GM10248 (cell line): ENCODE results near the gene SLC17A8.
"Not testable (repeated sequence)": the region's sequence is repeated elsewhere in the genome, so short reads cannot be mapped to it uniquely, and the experiment has no call there.

Experiments used
- CTCF ChIA-PET: fragments of 300-600 bp; sonication (Branson Sonifier 250); formaldehyde crosslinking; extraction: SDS; loops from one replicate; lab custom pipeline; 2021; ENCODE audit warnings: antibody characterized with exemption; lab: Yijun Ruan, JAX
- POLR2A ChIA-PET: fragments of 350-650 bp; sonication (Branson Sonifier 250); formaldehyde crosslinking; extraction: SDS; loops from one replicate; lab custom pipeline; 2020; ENCODE audit warnings: antibody characterized with exemption; lab: Yijun Ruan, JAX
- DNase-seq: peaks from one replicate; pipeline ENCODE4 v3.0.0; 2012; ENCODE audit errors: extremely low spot score
- TF ChIP-seq, protein P1 (sequence below): IDR thresholded peaks from 2 replicates; pipeline ENCODE4 v1.5.1; 2012; ENCODE audit warnings: mild to moderate bottlenecking, low read depth; ENCODE audit errors: extremely low read depth, missing control alignments, control extremely low read depth

SLC17A8 gene

DNA sequence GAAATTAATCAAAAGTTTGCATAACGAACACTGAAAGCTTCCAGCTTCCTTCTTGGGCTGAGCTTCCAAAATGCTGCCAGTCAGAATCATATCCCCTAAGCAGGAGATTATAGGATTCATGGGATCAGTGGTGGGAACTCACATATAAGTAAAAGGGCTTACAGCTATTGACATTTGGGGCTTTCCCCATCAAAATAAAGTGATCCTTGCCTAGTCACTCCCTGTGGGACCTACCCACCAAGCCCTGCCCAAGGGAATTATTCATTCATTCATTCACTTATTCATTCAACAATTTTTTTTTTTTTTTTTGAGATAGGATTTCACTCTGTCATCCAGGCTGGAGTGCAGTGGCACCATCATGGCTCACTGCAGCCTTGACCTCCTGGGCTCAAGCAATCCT lies 69.3 kb downstream of the SLC17A8 start:
- ChIA-PET POLR2A (no interaction called here), CTCF (interaction anchor here (0.9 to 1.7 kb wide), 3 partner anchors 8 to 22 kb away, joined by 4 to 5 read pairs (median 4); no protein-coding TSS in a partner anchor)
- TF ChIP-seq, protein P1, sequence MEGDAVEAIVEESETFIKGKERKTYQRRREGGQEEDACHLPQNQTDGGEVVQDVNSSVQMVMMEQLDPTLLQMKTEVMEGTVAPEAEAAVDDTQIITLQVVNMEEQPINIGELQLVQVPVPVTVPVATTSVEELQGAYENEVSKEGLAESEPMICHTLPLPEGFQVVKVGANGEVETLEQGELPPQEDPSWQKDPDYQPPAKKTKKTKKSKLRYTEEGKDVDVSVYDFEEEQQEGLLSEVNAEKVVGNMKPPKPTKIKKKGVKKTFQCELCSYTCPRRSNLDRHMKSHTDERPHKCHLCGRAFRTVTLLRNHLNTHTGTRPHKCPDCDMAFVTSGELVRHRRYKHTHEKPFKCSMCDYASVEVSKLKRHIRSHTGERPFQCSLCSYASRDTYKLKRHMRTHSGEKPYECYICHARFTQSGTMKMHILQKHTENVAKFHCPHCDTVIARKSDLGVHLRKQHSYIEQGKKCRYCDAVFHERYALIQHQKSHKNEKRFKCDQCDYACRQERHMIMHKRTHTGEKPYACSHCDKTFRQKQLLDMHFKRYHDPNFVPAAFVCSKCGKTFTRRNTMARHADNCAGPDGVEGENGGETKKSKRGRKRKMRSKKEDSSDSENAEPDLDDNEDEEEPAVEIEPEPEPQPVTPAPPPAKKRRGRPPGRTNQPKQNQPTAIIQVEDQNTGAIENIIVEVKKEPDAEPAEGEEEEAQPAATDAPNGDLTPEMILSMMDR, result no peak
- DNase-seq, result no peak

DNA sequence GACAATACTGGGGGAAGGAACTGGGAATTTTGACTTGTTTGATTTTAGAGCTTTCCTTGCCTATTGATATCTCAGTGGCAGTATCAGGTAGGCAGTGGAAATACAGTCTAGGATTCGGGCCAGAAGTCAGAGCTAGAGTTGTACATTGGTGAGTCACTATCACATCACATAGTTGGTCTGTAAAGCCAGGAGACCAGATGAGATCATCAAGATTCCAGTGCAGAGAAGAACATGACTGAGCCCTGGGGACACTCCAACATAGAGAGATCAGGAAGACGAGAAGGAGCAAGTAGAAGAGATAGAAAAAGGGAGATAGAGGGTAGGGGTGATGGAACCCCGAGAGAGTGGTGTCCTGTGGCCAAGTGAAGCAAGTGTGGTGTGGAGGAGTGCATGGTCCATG lies 70.2 kb downstream of the SLC17A8 start:
- TF ChIP-seq, protein P1, result no peak
- no peak for DNase-seq
- ChIA-PET POLR2A (no interaction called here), CTCF (no interaction called here)

DNA sequence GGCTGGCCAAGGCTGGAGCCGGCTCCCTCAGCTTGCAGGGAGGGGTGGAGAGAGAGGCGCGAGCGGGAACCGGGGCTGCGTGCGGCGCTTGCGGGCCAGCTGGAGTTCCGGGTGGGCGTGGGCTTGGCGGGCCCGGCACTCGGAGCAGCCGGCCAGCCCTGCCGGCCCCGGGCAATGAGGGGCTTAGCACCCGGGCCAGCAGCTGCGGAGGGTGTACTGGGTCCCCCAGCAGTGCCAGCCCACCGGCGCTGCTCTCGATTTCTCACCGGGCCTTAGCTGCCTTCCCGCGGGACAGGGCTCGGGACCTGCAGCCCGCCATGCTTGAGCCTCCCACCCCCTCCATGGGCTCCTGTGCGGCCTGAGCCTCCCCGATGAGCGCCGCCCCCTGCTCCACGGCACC lies 73.4 kb downstream of the SLC17A8 start:
- CTCF ChIA-PET, DNase-seq, POLR2A ChIA-PET: not testable (repeated sequence)

DNA sequence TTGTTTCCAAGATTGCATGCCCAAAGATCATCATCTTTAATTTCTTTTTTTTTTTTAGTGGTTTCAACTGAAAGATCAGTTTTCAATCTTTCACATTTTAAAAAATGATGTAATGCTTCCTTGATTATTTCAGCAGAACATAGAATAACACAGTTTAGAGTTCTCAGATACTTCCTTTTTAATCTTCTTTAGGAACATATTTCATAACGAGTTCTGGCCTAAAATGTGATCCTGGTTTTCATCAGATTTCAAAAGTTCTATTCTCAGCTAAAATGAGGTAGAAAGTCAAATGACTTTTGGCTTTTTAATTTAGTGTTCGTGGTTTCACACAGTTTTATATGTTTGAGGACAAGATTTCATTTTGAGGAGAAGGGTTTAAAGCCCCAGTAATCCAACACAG lies 76.8 kb downstream of the SLC17A8 start:
- ChIA-PET POLR2A (no interaction called here), CTCF (interaction anchor here (1.9 kb wide), 1 partner anchor 8 kb away, joined by 4 read pairs; no protein-coding TSS in a partner anchor)
- DNase-seq, result no peak
- TF ChIP-seq, protein P1, result no peak

DNA sequence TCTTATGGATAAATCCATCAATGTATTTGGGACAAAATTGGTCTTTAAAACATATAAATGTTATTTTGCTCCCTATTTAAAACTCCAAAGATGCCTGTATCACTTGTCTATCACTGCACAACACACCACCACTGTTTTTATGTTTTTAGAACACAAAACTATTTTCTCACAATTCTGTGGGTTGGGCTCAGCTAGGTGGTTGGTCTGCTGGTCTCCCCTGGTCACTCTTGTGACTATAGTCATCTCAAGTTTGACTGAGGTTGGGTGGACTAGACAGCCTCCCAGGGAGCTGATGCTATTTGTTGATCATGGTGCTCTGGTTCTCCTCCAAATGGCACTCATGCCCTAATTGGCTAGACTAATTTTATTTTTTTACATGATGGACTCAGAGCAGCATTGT lies 77.3 kb downstream of the SLC17A8 start:
- ChIA-PET CTCF (interaction anchor here (1.2 to 1.9 kb wide), 2 partner anchors 9 to 29 kb away, joined by 3 to 4 read pairs; no protein-coding TSS in a partner anchor), POLR2A (no interaction called here)
- TF ChIP-seq, protein P1, result no peak
- no peak for DNase-seq

DNA sequence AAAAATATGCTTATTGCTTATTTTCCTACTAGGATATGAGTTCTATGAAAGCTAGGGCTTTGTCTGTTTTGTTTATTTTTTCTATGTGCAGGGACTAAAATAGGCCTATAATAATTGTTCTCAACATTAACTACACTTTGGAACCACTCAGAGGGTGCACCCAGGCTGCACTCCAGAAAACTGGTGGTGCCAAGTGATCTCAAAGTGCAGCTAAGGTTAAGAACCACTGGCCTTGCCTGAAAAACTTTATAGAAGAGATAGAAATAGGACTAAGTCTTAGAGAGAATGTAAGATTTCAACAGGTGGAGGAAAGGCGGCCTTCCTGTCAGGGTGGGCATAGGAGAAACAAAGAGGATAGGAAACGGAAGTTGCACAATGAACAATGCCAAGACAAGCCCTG lies 79.1 kb downstream of the SLC17A8 start:
- CTCF ChIA-PET, result no interaction called here
- POLR2A ChIA-PET, result no interaction called here
- TF ChIP-seq, protein P1, result no peak

DNA sequence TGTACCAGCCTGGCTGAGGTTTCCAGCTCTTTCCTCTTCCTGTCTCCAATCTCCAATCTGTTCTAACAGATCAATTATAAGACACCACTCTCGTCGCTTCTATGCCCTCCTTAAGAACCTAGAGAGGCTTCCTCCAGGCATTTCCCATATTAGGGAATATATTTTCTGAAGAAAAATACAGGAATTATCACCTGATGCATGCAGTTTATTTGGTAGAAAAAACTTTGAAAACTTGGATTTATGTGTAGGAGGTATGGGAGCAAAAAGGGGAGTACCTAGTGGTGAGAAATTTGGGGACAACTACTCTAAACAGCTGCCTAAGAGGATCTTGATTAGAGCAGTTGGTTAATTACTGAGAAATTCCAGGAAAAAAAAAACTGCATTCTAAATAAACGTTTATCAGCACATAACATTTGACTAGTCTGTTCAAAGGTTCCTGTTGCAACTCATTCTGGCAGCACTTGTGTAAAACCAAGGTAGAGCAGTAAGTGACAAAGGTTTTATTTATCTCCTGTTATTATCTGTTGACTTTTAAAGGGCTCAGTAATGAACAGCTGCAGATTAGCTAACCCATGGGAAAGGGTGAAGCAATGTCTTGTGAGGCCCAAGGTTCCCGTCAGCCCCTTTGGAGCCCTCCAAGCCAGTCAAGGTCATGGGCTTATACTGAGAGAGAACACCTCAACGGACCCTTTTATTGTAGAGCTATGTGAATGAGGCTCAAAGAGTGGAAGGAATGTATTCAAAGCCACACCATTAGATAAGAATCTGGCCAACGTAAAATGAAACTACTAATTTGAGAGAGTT lies 80.4 kb downstream of the SLC17A8 start:
- TF ChIP-seq, protein P1, result no peak
- ChIA-PET POLR2A (no interaction called here), CTCF (interaction anchor here (1.3 kb wide), 1 partner anchor 28 kb away, joined by 3 read pairs; no protein-coding TSS in a partner anchor)
- no peak for DNase-seq

More for the DNA sequence above, 79.1 kb downstream of the SLC17A8 start:
- no peak for DNase-seq
